PC-3 (cell line): Measurements from ENCODE around the gene KRTAP10-4.

Experiments
- EZH2phosphoT487 ChIP-seq: fragments of 300-600 bp; sonication (generic); IDR thresholded peaks from 2 replicates; pipeline ENCODE4 v1.6.1; 2018; ENCODE audit warnings: mild to moderate bottlenecking, antibody characterized with exemption, low read length, borderline replicate concordance
- TF ChIP-seq, protein P1 (sequence below): fragments of 300-600 bp; sonication (generic); conservative IDR thresholded peaks from 2 replicates; pipeline ENCODE4 v1.5.1; 2017; ENCODE audit warnings: antibody characterized with exemption, low read depth, mild to moderate bottlenecking, low read length

DNA sequence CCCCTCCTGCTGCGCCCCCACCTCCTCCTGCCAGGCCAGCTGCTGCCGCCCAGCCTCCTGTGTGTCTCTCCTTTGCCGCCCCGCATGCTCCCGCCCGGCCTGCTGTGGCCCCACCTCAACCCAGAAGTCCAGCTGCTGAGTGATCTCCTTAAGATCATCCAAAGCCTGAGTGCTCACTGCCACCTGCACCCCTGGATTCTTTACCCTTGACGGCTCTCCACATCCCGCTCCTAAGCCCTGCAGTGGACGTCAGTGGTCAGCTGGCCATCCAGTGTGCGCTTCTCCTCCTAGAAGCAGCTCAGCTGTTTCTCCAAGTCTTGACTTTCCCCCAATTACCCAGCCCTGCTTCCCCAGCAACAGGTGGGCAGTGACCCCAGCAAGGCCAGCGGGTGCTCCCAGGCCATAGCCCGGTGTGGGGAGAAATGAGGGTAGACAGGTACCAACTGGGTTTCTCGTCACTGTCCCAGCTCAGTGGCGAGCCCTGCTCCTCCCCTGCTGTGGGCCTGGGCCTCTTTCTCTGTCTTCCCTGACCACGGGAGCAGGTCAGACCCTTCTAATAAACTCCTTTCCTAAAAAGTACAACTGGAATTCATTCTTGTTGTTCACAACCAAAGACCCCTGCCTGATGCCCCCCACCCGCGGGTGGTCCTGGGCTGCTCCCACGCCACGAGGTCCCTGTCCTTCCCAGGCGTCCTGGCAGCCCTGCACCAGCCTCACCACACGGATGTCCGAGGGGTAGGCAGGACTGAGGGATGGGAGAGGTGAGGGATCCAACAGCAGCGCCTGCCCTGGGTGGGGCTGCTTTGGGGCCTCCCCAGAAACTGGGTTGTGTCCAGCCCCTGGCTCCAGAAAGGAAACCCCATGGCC lies 28.3 kb downstream of the KRTAP10-4 start:
- TF ChIP-seq, protein P1, sequence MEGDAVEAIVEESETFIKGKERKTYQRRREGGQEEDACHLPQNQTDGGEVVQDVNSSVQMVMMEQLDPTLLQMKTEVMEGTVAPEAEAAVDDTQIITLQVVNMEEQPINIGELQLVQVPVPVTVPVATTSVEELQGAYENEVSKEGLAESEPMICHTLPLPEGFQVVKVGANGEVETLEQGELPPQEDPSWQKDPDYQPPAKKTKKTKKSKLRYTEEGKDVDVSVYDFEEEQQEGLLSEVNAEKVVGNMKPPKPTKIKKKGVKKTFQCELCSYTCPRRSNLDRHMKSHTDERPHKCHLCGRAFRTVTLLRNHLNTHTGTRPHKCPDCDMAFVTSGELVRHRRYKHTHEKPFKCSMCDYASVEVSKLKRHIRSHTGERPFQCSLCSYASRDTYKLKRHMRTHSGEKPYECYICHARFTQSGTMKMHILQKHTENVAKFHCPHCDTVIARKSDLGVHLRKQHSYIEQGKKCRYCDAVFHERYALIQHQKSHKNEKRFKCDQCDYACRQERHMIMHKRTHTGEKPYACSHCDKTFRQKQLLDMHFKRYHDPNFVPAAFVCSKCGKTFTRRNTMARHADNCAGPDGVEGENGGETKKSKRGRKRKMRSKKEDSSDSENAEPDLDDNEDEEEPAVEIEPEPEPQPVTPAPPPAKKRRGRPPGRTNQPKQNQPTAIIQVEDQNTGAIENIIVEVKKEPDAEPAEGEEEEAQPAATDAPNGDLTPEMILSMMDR = no peak
- no peak for TF ChIP-seq EZH2phosphoT487
